ENCODE data around the gene TLR4.

Gene TLR4

DNA sequence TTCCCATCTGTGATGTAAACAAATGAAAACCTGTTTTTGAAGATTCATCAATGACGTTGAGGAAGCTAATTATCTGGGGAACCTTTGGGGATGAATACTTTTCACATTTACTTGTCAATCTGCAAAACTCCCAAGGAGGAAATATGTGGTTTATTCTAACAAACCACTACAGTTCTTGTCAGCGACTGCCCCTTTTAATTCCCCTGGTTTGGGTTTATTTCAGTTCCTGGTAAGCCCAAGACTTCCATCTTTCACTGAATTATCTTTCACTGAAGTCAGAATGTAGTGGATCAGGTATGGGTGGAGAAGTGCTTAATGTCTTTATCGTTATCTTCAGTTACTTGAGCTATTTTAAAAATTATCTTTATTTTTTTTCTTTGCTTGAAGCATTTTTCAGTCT, 40.2 kb downstream of the TLR4 start:
- Histone ChIP-seq H3K4me1 (ENCODE audit: control insufficient read depth, insufficient read depth, low read length) (no peaks in the 10 kb centered on the region), H3K27ac (ENCODE audit: low read length) (no peak overlapping the region), H3K27me3 (ENCODE audit: control insufficient read depth, insufficient read depth, low read length) (0 out of 2 replicates have a peak, but pooled peaks cover 3% of the 10 kb centered on the region), H3K4me3 (ENCODE audit: low read length) (no peak overlapping the region), H3K36me3 (ENCODE audit: control insufficient read depth, insufficient read depth, low read length) (no peaks in the 10 kb centered on the region), H3K9me3 (ENCODE audit: control insufficient read depth, insufficient read depth, low read length) (no peaks in the 10 kb centered on the region)
- no CpG with 5 or more reads among the region's 3 CpGs for WGBS (ENCODE audit: insufficient coverage, insufficient read length)
- no peak for DNase-seq (ENCODE audit: low read depth, low spot score)

DNA sequence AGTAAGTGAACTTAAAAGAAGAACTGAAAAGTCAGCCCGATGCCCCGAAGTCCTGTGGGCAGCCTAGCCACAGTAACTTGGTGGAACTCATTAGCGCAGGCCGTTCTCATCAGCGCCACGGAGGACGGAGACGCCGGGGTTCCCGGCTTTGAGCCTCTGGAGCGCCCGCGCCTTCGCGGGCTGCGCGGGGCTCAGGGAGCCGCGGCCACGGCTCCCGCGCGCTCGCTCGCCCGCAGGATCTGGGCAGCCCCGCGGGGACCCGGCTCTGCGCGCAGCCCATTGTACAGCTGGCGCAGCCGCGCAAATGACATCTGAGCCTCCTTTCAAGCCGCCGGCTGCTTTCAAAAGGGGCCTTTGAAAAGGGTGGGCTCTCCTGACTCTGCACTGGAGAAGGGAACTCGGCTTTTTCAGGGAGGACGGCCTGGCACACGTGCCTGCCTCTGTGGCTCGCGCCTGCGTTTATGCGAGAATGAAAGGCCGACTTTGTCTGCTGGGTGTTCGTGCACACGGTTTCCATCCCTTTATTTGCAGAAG, 40.7 kb downstream of the TLR4 start:
- Histone ChIP-seq H3K4me3 (ENCODE audit: low read length) (no peak overlapping the region), H3K27me3 (ENCODE audit: control insufficient read depth, insufficient read depth, low read length) (0 out of 2 replicates have a peak, but pooled peaks cover 3% of the 10 kb centered on the region), H3K27ac (ENCODE audit: low read length) (no peak overlapping the region), H3K9me3 (ENCODE audit: control insufficient read depth, insufficient read depth, low read length) (no peaks in the 10 kb centered on the region), H3K36me3 (ENCODE audit: control insufficient read depth, insufficient read depth, low read length) (no peaks in the 10 kb centered on the region), H3K4me1 (ENCODE audit: control insufficient read depth, insufficient read depth, low read length) (no peaks in the 10 kb centered on the region)
- no CpG with 5 or more reads among the region's 46 CpGs for WGBS (ENCODE audit: insufficient coverage, insufficient read length)
- DNase-seq (ENCODE audit: low read depth, low spot score): no peak

DNA sequence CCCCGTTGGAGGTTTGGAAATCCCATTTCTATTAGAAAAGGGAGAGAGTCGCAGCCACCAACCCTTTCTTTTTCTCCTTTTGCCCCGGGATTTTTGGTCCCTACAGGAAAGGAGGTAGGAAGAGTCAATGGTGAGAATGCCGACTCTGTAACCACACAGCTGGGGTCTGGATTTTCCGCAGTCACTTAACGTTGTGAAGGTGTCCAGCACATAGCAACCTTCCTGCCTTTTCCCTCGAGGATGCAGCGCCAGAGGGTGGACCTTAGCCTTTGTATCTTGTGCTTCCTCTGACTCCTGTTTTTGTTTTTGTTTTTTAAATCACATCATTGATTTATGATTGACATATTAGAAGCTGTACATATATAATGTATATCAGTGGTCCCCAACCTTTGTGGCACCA, 41.4 kb downstream of the TLR4 start:
- Histone ChIP-seq H3K9me3 (ENCODE audit: control insufficient read depth, insufficient read depth, low read length) (no peaks in the 10 kb centered on the region), H3K27ac (ENCODE audit: low read length) (no peak overlapping the region), H3K36me3 (ENCODE audit: control insufficient read depth, insufficient read depth, low read length) (no peaks in the 10 kb centered on the region), H3K4me1 (ENCODE audit: control insufficient read depth, insufficient read depth, low read length) (no peaks in the 10 kb centered on the region), H3K27me3 (ENCODE audit: control insufficient read depth, insufficient read depth, low read length) (0 out of 2 replicates have a peak, but pooled peaks cover 3% of the 10 kb centered on the region), H3K4me3 (ENCODE audit: low read length) (no peak overlapping the region)
- DNase-seq (ENCODE audit: low read depth, low spot score): no peak
- WGBS (ENCODE audit: insufficient coverage, insufficient read length): no CpG with 5 or more reads among the region's 8 CpGs

DNA sequence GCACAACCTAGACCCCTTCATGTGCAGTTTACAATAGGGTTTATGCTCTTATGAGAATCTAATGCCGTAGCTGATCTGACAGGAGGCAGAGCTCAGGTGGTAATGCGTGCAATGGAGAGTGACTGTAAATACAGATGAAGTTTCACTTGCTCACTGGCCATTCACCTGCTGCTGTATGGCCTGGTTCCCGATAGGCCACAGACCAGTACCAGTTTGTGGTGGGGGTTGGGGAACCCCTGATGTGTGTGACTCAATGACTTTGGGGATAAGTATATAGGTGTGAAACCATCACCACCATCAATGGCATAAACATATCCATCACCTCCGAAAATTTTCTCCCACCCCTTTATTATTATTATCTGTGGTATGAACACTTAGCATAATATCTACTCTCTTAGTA, 42.1 kb downstream of the TLR4 start:
- no peaks in the 10 kb centered on the region for H3K4me1 ChIP-seq (ENCODE audit: control insufficient read depth, insufficient read depth, low read length)
- H3K27ac ChIP-seq (ENCODE audit: low read length): no peak overlapping the region
- no peak overlapping the region for H3K4me3 ChIP-seq (ENCODE audit: low read length)
- 0 out of 2 replicates have a peak, but pooled peaks cover 1% of the 10 kb centered on the region for H3K27me3 ChIP-seq (ENCODE audit: control insufficient read depth, insufficient read depth, low read length)
- H3K36me3 ChIP-seq (ENCODE audit: control insufficient read depth, insufficient read depth, low read length): no peaks in the 10 kb centered on the region
- H3K9me3 ChIP-seq (ENCODE audit: control insufficient read depth, insufficient read depth, low read length): no peaks in the 10 kb centered on the region
- WGBS (ENCODE audit: insufficient coverage, insufficient read length): no CpG with 5 or more reads among the region's 4 CpGs
- no peak for DNase-seq (ENCODE audit: low read depth, low spot score)

DNA sequence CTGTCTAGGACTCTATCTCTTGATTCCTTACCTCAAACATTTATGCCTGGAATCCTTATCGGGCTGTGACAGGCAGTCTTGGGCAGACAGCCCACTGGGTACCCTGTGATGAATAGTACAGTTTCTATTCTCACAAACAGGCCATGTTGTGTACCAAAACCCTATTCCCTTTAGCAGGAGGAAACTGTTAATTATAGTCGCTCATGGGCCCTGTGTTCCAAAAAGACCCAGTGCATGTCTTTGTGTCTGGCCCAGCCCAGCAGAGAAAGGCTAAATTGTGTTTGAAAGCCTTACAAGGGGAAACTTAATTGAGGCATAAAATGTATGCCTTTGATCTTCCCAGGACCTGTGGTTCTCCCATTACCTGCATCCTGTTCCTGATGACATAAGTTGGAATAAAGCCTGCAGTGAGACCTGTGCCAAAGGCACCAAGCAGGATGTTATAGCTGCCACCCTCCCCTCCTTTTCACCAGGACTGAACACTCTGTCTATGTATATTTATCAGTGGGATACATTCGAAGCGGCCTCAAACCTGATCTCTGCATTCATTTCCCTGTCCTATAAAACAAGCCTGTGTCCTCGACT, 43.3 kb downstream of the TLR4 start:
- no CpG with 5 or more reads among the region's 5 CpGs for WGBS (ENCODE audit: insufficient coverage, insufficient read length)
- no peak for DNase-seq (ENCODE audit: low read depth, low spot score)
- no peaks in the 10 kb centered on the region for H3K36me3 ChIP-seq (ENCODE audit: control insufficient read depth, insufficient read depth, low read length)
- no peak overlapping the region for H3K27ac ChIP-seq (ENCODE audit: low read length)
- H3K9me3 ChIP-seq (ENCODE audit: control insufficient read depth, insufficient read depth, low read length): no peaks in the 10 kb centered on the region
- H3K27me3 ChIP-seq (ENCODE audit: control insufficient read depth, insufficient read depth, low read length): 0 out of 2 replicates have a peak, but pooled peaks cover 1% of the 10 kb centered on the region
- H3K4me3 ChIP-seq (ENCODE audit: low read length): no peak overlapping the region
- H3K4me1 ChIP-seq (ENCODE audit: control insufficient read depth, insufficient read depth, low read length): no peaks in the 10 kb centered on the region

DNA sequence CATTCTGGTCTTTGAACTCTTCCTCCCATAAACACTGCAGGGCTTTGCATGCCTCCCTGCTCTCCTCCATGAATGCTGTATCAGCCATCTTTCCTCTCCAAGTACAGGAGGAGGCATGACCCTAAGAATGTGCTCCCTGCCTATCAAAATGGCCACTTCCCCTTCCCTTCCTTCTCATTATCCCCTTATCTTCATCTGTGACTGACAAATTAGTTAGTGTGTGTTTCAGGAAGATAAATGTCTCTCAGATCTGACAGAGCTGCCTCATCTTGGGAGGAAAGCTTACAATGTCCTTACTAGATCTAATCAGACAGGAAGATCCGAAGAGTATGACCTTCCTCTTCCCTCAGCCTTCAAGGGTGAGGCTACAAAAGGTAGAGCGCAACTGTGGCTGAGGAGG, 46.2 kb downstream of the TLR4 start:
- WGBS (ENCODE audit: insufficient coverage, insufficient read length): no CpG with 5 or more reads among the region's 2 CpGs
- no peak for DNase-seq (ENCODE audit: low read depth, low spot score)
- H3K4me3 ChIP-seq (ENCODE audit: low read length): no peak overlapping the region
- no peak overlapping the region for H3K27ac ChIP-seq (ENCODE audit: low read length)
- no peaks in the 10 kb centered on the region for H3K4me1 ChIP-seq (ENCODE audit: control insufficient read depth, insufficient read depth, low read length)
- H3K27me3 ChIP-seq (ENCODE audit: control insufficient read depth, insufficient read depth, low read length): no peaks in the 10 kb centered on the region
- H3K9me3 ChIP-seq (ENCODE audit: control insufficient read depth, insufficient read depth, low read length): no peaks in the 10 kb centered on the region
- no peaks in the 10 kb centered on the region for H3K36me3 ChIP-seq (ENCODE audit: control insufficient read depth, insufficient read depth, low read length)

DNA sequence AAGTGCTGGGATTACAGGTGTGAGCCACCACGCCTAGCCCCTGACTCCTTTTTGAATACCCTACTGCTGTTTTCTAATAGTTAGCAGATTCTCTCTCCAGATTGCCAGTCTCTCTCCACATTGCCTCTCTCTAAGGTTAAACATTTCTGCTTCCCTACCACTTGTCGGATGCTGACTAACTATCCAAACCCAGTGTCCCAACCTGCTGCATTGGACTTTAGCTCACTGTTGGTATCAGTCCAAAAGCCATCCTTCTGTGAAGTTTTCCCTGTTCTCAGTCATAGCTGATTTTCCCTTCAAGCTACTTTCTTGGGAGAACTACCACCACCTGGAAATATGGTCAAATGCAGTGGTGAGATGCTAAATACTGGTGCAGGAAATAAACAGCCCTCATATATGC, 48.7 kb downstream of the TLR4 start:
- no peak overlapping the region for H3K27ac ChIP-seq (ENCODE audit: low read length)
- no peaks in the 10 kb centered on the region for H3K4me1 ChIP-seq (ENCODE audit: control insufficient read depth, insufficient read depth, low read length)
- H3K27me3 ChIP-seq (ENCODE audit: control insufficient read depth, insufficient read depth, low read length): no peaks in the 10 kb centered on the region
- no peak overlapping the region for H3K4me3 ChIP-seq (ENCODE audit: low read length)
- WGBS (ENCODE audit: insufficient coverage, insufficient read length): no CpG with 5 or more reads among the region's 2 CpGs
- DNase-seq (ENCODE audit: low read depth, low spot score): no peak
- H3K36me3 ChIP-seq (ENCODE audit: control insufficient read depth, insufficient read depth, low read length): no peaks in the 10 kb centered on the region
- H3K9me3 ChIP-seq (ENCODE audit: control insufficient read depth, insufficient read depth, low read length): no peaks in the 10 kb centered on the region

DNA sequence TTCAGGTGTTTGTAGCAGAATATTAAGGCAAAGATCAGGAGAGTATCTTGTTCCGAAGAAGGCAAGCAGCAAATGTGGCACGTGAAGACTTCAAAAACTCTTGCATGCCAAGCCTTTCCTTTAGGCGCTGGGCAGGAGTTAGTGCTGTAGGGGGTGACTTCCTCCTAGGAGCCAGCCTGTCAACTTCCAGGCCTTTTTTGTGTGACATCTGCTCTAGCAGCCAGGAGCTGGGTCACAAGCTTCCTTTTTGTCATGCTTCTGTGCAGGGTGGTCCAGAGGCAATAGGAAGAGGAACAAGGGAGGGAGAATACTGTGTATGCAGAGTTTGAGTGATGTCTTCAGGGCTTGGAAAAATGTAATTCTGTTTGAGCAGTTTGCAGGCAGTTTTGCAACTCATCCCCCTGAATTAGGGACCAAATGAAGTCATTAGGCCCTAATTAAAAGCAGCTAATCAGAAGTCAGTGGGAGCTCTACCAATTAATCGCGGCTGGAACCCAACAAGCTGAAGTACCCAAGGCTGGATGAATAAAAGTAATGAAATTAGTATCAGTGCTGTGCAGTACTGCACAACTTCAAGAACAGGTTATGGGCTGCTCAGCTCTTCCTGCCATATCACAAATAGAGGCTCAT, 53.5 kb downstream of the TLR4 start:
- Histone ChIP-seq H3K9me3 (ENCODE audit: control insufficient read depth, insufficient read depth, low read length) (no peaks in the 10 kb centered on the region), H3K27ac (ENCODE audit: low read length) (no peak overlapping the region), H3K4me1 (ENCODE audit: control insufficient read depth, insufficient read depth, low read length) (no peaks in the 10 kb centered on the region), H3K27me3 (ENCODE audit: control insufficient read depth, insufficient read depth, low read length) (no peaks in the 10 kb centered on the region), H3K36me3 (ENCODE audit: control insufficient read depth, insufficient read depth, low read length) (no peaks in the 10 kb centered on the region), H3K4me3 (ENCODE audit: low read length) (no peak overlapping the region)
- no peak for DNase-seq (ENCODE audit: low read depth, low spot score)
- no CpG with 5 or more reads among the region's 5 CpGs for WGBS (ENCODE audit: insufficient coverage, insufficient read length)

DNA sequence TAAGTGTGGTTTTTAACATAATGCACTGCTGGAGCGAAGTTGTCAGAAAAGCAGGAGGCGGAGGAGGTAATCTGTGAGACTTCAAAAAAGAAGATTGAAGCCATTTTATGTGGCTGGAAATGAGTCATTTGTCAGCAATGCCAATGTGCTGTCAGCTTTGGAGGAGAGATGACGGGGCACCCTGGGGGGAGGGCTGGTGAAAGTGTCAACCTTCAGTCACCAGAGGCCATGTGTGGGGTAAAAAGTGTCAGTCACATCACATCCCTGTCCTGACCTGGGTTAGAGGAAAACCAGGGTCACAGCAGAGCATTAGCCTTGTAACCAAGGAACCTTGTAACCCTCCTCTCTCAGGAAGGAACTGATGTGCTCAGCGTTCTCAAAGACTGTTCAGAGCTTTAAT, 59.1 kb downstream of the TLR4 start:
- H3K4me1 ChIP-seq (ENCODE audit: control insufficient read depth, insufficient read depth, low read length): no peaks in the 10 kb centered on the region
- no peaks in the 10 kb centered on the region for H3K9me3 ChIP-seq (ENCODE audit: control insufficient read depth, insufficient read depth, low read length)
- no peak overlapping the region for H3K27ac ChIP-seq (ENCODE audit: low read length)
- H3K4me3 ChIP-seq (ENCODE audit: low read length): no peak overlapping the region
- DNase-seq (ENCODE audit: low read depth, low spot score): no peak
- no CpG with 5 or more reads among the region's 4 CpGs for WGBS (ENCODE audit: insufficient coverage, insufficient read length)
- H3K36me3 ChIP-seq (ENCODE audit: control insufficient read depth, insufficient read depth, low read length): no peaks in the 10 kb centered on the region
- no peaks in the 10 kb centered on the region for H3K27me3 ChIP-seq (ENCODE audit: control insufficient read depth, insufficient read depth, low read length)

DNA sequence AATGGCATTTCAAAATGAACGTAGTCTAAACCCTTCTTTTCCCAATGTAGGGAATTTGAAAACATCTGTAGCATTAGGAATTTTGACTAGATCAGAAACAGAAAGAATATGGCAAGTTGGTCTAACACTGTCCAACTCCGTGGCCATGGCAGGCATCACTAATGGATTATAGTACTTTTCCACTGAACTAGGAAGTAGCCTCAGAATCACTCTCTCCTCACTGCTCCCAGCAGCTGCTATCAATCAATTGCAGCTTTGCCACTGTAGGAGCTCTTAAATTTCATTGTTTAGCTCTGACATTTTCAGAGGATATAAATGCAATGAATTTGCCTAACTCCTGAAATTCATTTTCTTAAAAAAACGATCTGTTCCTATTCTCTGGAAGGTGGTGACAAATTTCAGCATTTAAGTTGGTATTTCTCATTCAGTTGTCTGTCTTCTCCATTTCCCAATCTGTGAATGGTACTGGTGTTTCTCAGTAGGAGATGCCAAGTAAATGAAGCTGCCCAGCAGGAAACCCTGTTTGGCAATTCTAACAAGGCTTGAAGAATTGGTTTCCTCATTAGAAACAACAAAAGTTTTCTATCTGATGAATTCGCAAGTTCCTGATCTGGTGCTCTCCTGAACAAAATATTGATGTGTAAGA, 64.7 kb downstream of the TLR4 start:
- no peak for DNase-seq (ENCODE audit: low read depth, low spot score)
- no CpG with 5 or more reads among the region's 4 CpGs for WGBS (ENCODE audit: insufficient coverage, insufficient read length)
- H3K4me3 ChIP-seq (ENCODE audit: low read length): no peak overlapping the region
- no peaks in the 10 kb centered on the region for H3K27me3 ChIP-seq (ENCODE audit: control insufficient read depth, insufficient read depth, low read length)
- H3K4me1 ChIP-seq (ENCODE audit: control insufficient read depth, insufficient read depth, low read length): no peaks in the 10 kb centered on the region
- H3K9me3 ChIP-seq (ENCODE audit: control insufficient read depth, insufficient read depth, low read length): no peaks in the 10 kb centered on the region
- H3K36me3 ChIP-seq (ENCODE audit: control insufficient read depth, insufficient read depth, low read length): no peaks in the 10 kb centered on the region
- no peak overlapping the region for H3K27ac ChIP-seq (ENCODE audit: low read length)
